Measurements from ENCODE around the gene BST1.
A peak's percentile ranks its signal among the peaks of the same experiment; 100 is the strongest.

The BST1 gene, protein sequence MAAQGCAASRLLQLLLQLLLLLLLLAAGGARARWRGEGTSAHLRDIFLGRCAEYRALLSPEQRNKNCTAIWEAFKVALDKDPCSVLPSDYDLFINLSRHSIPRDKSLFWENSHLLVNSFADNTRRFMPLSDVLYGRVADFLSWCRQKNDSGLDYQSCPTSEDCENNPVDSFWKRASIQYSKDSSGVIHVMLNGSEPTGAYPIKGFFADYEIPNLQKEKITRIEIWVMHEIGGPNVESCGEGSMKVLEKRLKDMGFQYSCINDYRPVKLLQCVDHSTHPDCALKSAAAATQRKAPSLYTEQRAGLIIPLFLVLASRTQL
- long read RNA-seq, partial matches to known transcripts, result 0 of 5 reads
- long read RNA-seq, other reads (novel, unspliced or antisense), result 4 of 5 reads

DNA sequence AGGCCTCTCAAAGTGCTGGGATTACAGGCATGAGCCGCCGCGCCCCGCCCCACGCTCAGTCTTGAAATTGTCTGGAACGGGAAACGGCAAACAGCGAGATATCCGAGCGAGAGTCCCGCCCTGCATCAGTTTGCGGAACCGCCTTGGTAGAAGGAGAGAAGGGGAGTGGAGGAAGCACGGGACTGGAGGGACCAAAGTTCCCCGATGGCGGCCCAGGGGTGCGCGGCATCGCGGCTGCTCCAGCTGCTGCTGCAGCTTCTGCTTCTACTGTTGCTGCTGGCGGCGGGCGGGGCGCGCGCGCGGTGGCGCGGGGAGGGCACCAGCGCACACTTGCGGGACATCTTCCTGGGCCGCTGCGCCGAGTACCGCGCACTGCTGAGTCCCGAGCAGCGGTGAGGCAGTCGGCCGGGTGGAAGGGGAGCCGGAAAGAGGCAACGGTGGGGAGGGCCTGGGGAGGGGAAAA, at the start of gene BST1:
TSS of gene BST1 (plus strand) at position 125 of the 463 bp plus-strand sequence. CDS start at position 205, 80 bp downstream.
- Histone ChIP-seq H3K4me3 (replicated peaks; ENCODE audit: insufficient read depth, low read length) (peak within 1 kb of the TSS; percentile 62), H3K27me3 (ENCODE audit: insufficient read depth, poor library complexity, severe bottlenecking) (no peaks in the 10 kb centered on the region), H3K27ac (replicated peaks) (peak within 1 kb of the TSS; percentile 58)
- DNase-seq (ENCODE audit: low read depth in 1 of 2, low spot score in 1 of 2), result peak; percentile 70 to 95
- TF ChIP-seq GABPA (IDR thresholded peaks at IDR 0.05; ENCODE audit: low read depth) (no peak), POLR2AphosphoS5 (IDR thresholded peaks at IDR 0.05; ENCODE audit: low read depth) (peak; percentile 63; the same call in 1 of the 2 replicates), SPI1 (IDR thresholded peaks at IDR 0.05; ENCODE audit: borderline replicate concordance, low read depth) (peak; percentile 88; the same call in 1 of the 2 replicates)
- TF ChIP-seq, protein P1, sequence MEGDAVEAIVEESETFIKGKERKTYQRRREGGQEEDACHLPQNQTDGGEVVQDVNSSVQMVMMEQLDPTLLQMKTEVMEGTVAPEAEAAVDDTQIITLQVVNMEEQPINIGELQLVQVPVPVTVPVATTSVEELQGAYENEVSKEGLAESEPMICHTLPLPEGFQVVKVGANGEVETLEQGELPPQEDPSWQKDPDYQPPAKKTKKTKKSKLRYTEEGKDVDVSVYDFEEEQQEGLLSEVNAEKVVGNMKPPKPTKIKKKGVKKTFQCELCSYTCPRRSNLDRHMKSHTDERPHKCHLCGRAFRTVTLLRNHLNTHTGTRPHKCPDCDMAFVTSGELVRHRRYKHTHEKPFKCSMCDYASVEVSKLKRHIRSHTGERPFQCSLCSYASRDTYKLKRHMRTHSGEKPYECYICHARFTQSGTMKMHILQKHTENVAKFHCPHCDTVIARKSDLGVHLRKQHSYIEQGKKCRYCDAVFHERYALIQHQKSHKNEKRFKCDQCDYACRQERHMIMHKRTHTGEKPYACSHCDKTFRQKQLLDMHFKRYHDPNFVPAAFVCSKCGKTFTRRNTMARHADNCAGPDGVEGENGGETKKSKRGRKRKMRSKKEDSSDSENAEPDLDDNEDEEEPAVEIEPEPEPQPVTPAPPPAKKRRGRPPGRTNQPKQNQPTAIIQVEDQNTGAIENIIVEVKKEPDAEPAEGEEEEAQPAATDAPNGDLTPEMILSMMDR (IDR thresholded peaks at IDR 0.05; ENCODE audit: insufficient read depth, low read length), result no peak
- TF ChIP-seq, protein P2, sequence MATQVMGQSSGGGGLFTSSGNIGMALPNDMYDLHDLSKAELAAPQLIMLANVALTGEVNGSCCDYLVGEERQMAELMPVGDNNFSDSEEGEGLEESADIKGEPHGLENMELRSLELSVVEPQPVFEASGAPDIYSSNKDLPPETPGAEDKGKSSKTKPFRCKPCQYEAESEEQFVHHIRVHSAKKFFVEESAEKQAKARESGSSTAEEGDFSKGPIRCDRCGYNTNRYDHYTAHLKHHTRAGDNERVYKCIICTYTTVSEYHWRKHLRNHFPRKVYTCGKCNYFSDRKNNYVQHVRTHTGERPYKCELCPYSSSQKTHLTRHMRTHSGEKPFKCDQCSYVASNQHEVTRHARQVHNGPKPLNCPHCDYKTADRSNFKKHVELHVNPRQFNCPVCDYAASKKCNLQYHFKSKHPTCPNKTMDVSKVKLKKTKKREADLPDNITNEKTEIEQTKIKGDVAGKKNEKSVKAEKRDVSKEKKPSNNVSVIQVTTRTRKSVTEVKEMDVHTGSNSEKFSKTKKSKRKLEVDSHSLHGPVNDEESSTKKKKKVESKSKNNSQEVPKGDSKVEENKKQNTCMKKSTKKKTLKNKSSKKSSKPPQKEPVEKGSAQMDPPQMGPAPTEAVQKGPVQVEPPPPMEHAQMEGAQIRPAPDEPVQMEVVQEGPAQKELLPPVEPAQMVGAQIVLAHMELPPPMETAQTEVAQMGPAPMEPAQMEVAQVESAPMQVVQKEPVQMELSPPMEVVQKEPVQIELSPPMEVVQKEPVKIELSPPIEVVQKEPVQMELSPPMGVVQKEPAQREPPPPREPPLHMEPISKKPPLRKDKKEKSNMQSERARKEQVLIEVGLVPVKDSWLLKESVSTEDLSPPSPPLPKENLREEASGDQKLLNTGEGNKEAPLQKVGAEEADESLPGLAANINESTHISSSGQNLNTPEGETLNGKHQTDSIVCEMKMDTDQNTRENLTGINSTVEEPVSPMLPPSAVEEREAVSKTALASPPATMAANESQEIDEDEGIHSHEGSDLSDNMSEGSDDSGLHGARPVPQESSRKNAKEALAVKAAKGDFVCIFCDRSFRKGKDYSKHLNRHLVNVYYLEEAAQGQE (IDR thresholded peaks at IDR 0.05; ENCODE audit: insufficient replicate concordance, low read depth), result peak; percentile 50

DNA sequence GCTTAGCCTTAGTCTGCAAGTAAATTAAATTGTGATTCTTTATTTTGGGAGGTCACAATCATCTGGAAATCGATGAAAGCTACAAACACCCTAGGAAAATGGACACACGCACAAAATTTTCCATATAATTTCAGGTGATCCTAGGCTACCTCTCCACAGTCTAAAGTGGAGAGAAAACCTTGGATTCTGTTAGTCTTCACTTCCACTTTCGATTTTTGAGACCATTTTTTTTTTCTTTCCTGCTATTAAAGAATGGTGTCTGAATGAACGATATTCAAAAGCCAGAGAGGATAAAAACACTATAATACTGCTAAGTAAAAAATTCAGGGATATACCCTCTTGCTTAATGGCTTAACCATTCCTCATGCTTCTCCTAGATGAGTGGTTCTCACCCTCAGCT, 49.4 kb upstream of the BST1 start:
- no peak for DNase-seq (ENCODE audit: low read depth in 1 of 2, low spot score in 1 of 2)
- peak overlapping the region; percentile 74 for H3K4me3 ChIP-seq (replicated peaks; ENCODE audit: insufficient read depth, low read length)
- peak overlapping the region; percentile 84 for H3K27ac ChIP-seq (replicated peaks)
- H3K27me3 ChIP-seq (ENCODE audit: insufficient read depth, poor library complexity, severe bottlenecking), result no peaks in the 10 kb centered on the region
- TF ChIP-seq, protein P2 (IDR thresholded peaks at IDR 0.05; ENCODE audit: insufficient replicate concordance, low read depth), result no peak
- TF ChIP-seq SPI1 (IDR thresholded peaks at IDR 0.05; ENCODE audit: borderline replicate concordance, low read depth), result no peak
- no peak for TF ChIP-seq GABPA (IDR thresholded peaks at IDR 0.05; ENCODE audit: low read depth)
- TF ChIP-seq, protein P1 (IDR thresholded peaks at IDR 0.05; ENCODE audit: insufficient read depth, low read length), result no peak
- no peak for TF ChIP-seq POLR2AphosphoS5 (IDR thresholded peaks at IDR 0.05; ENCODE audit: low read depth)

DNA sequence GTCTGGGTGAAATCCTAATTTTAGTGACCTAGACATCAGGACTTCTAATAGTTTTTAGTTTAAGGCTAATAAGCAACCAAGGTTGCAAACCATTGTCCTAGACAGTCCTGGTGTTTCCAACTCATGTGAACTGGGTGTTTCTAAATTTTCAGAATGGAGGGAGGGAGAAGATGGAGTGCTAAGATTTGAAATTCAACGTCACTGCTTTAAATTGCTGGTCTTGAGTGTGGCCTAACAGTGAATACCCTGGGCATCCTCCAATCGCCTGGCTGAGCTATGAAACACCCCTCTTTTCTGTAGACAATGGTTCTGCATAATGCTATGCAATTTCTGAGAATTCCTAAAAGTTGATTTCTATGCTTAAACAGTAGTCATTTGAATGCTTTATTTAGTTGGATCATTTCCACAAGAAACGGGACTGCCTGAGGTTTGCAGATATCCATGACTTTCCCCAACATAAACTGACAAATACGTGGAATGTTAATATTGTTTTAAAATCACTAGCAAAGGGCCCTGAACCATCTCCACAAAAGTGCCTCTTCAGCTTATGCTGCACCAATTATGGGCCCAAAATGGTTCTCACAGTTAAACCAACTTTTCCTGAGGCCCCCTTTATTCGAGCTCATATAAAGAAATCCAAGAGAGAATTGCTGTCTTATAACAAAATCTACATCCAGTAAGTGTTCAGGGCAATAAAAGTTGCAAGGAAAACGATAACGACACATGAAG, 48.8 kb upstream of the BST1 start:
- Histone ChIP-seq H3K4me3 (replicated peaks; ENCODE audit: insufficient read depth, low read length) (peak overlapping the region; percentile 74), H3K27me3 (ENCODE audit: insufficient read depth, poor library complexity, severe bottlenecking) (no peaks in the 10 kb centered on the region), H3K27ac (replicated peaks) (peak overlapping the region; percentile 84)
- TF ChIP-seq GABPA (IDR thresholded peaks at IDR 0.05; ENCODE audit: low read depth) (no peak), SPI1 (IDR thresholded peaks at IDR 0.05; ENCODE audit: borderline replicate concordance, low read depth) (no peak), POLR2AphosphoS5 (IDR thresholded peaks at IDR 0.05; ENCODE audit: low read depth) (no peak)
- TF ChIP-seq, protein P1 (IDR thresholded peaks at IDR 0.05; ENCODE audit: insufficient read depth, low read length), result no peak
- TF ChIP-seq, protein P2 (IDR thresholded peaks at IDR 0.05; ENCODE audit: insufficient replicate concordance, low read depth), result no peak
- peak in 1 of 2 experiments; percentile 55 for DNase-seq (ENCODE audit: low read depth in 1 of 2, low spot score in 1 of 2)

Measured in HL-60 (cell line).